ENCODE measurements around the gene SELENOI. TPM values are rescaled to one million over a fixed set of nuclear protein-coding genes. Genes with fewer than 3 reads are reported as not detected.

Gene SELENOI
- total RNA-seq, 2 experiments from 2014 or later = 27.7 to 31.5 TPM

DNA sequence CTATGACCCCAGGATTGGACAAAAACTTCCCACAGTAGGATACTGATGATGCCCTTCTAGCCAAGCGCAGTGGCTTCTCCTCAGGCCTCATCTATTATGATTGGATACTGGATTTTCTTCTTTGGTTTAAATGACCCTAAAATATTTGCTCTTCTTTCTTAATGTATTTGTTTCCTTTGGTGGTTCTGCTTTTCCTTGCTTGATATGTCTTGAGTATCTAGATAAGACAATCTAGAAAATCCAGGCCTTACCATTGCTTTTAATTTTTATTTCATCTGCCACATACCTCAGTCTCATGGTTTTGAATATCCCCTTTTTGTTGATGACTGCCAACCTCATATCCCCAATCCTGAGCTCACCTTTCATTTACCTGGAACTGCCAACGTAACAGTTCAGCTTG lies 96.4 kb downstream of the SELENOI start:
- CTCF ChIA-PET = no interaction called here
- no peak for ATAC-seq (ENCODE audit: poor library complexity)
- POLR2A ChIA-PET = interaction anchor here (0.9 kb wide), 1 partner anchor 9 kb away, joined by 3 read pairs; no protein-coding TSS in a partner anchor
- Histone ChIP-seq H3K27ac (ENCODE audit: low read depth in 1 of 2, low read length in 2 of 2) (no peak overlapping the region), H3K4me3 (ENCODE audit: low read length) (no peak overlapping the region), H3K36me3 (ENCODE audit: insufficient read depth, low read length) (no peaks in the 10 kb centered on the region), H3K4me1 (ENCODE audit: insufficient read depth, low read length) (no peaks in the 10 kb centered on the region), H3K9me3 (ENCODE audit: control insufficient read depth in 1 of 2, insufficient read depth in 1 of 2, low read length in 2 of 2) (no peaks in the 10 kb centered on the region), H3K27me3 (ENCODE audit: control insufficient read depth in 1 of 2, insufficient read depth in 2 of 2, low read length in 2 of 2) (no peaks in the 10 kb centered on the region)
- H3K4me1 Mint-ChIP-seq (ENCODE audit: low read depth) = no peaks in the 10 kb centered on the region
- TF ChIP-seq, protein P1, sequence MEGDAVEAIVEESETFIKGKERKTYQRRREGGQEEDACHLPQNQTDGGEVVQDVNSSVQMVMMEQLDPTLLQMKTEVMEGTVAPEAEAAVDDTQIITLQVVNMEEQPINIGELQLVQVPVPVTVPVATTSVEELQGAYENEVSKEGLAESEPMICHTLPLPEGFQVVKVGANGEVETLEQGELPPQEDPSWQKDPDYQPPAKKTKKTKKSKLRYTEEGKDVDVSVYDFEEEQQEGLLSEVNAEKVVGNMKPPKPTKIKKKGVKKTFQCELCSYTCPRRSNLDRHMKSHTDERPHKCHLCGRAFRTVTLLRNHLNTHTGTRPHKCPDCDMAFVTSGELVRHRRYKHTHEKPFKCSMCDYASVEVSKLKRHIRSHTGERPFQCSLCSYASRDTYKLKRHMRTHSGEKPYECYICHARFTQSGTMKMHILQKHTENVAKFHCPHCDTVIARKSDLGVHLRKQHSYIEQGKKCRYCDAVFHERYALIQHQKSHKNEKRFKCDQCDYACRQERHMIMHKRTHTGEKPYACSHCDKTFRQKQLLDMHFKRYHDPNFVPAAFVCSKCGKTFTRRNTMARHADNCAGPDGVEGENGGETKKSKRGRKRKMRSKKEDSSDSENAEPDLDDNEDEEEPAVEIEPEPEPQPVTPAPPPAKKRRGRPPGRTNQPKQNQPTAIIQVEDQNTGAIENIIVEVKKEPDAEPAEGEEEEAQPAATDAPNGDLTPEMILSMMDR (IDR thresholded peaks at IDR 0.05) = no peak
- no peak overlapping the region for H3K4me3 Mint-ChIP-seq
- no peaks in the 10 kb centered on the region for H3K9me3 Mint-ChIP-seq
- intact Hi-C loops (cut with DNase I, micrococcal nuclease) = no loop called here
- no peak overlapping the region for H3K27ac Mint-ChIP-seq
- DNase-seq = no peak
- no peaks in the 10 kb centered on the region for H3K36me3 Mint-ChIP-seq (ENCODE audit: low read depth)
- peaks cover 5% of the 10 kb centered on the region for H3K27me3 Mint-ChIP-seq

DNA sequence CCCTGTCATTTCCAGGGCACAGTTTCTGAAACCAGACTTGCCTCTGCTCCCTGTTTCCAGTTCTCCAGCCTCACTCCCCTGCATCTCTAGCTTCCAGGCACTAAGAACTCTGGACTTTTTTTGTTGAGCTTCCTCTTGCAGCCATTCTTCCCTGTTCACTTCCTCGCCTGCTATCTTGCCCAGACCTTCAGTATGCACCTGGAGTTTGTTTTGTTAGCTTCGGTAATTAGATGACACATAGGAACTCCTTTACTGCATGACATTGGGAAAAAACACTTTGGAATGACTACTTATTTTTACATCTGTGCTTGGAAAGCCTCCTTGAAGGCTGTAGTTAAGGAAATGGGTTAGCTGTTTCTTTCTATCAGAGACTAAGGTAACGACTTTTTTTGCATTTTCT lies 96.8 kb downstream of the SELENOI start:
- H3K4me3 ChIP-seq (ENCODE audit: low read length) = no peak overlapping the region
- H3K4me1 Mint-ChIP-seq (ENCODE audit: low read depth) = no peaks in the 10 kb centered on the region
- ChIA-PET POLR2A (interaction anchor here (0.9 kb wide), 1 partner anchor 9 kb away, joined by 3 read pairs; no protein-coding TSS in a partner anchor), CTCF (no interaction called here)
- no peak overlapping the region for H3K27ac ChIP-seq (ENCODE audit: low read depth in 1 of 2, low read length in 2 of 2)
- H3K27ac Mint-ChIP-seq = no peak overlapping the region
- H3K27me3 Mint-ChIP-seq = peaks cover 5% of the 10 kb centered on the region
- H3K9me3 Mint-ChIP-seq = no peaks in the 10 kb centered on the region
- ATAC-seq (ENCODE audit: poor library complexity) = no peak
- no peaks in the 10 kb centered on the region for H3K4me1 ChIP-seq (ENCODE audit: insufficient read depth, low read length)
- no peak overlapping the region for H3K4me3 Mint-ChIP-seq
- DNase-seq = no peak
- H3K9me3 ChIP-seq (ENCODE audit: control insufficient read depth in 1 of 2, insufficient read depth in 1 of 2, low read length in 2 of 2) = no peaks in the 10 kb centered on the region
- H3K36me3 Mint-ChIP-seq (ENCODE audit: low read depth) = no peaks in the 10 kb centered on the region
- TF ChIP-seq, protein P1 (IDR thresholded peaks at IDR 0.05) = no peak
- intact Hi-C loops (cut with DNase I, micrococcal nuclease) = no loop called here
- H3K36me3 ChIP-seq (ENCODE audit: insufficient read depth, low read length) = no peaks in the 10 kb centered on the region
- no peaks in the 10 kb centered on the region for H3K27me3 ChIP-seq (ENCODE audit: control insufficient read depth in 1 of 2, insufficient read depth in 2 of 2, low read length in 2 of 2)

DNA sequence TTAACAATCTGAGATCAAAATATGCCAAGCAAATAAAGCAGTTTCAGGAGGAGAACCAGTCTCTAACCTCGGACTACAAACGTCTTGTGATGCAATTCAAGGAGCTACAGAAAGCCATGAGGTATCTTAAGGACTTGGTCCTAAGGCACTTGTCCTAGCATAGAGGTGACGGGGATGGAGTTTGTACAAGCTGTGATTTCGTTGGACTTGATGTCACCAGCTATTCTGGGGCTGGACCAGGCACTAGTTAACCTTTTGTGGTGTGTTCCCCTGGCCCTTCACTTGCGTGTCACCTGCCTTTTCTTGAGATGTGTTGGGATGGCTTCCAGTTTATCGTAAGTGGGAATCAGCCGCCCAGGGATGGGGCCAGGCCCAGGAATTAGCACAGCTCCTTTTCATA lies 98.3 kb downstream of the SELENOI start:
- H3K27me3 Mint-ChIP-seq = peaks cover under 1% of the 10 kb centered on the region
- no peak overlapping the region for H3K27ac Mint-ChIP-seq
- no peaks in the 10 kb centered on the region for H3K9me3 Mint-ChIP-seq
- no peak overlapping the region for H3K27ac ChIP-seq (ENCODE audit: low read depth in 1 of 2, low read length in 2 of 2)
- ChIA-PET CTCF (no interaction called here), POLR2A (no interaction called here)
- no peak for DNase-seq
- no peak overlapping the region for H3K4me3 ChIP-seq (ENCODE audit: low read length)
- H3K36me3 ChIP-seq (ENCODE audit: insufficient read depth, low read length) = no peaks in the 10 kb centered on the region
- no peaks in the 10 kb centered on the region for H3K9me3 ChIP-seq (ENCODE audit: control insufficient read depth in 1 of 2, insufficient read depth in 1 of 2, low read length in 2 of 2)
- no peak overlapping the region for H3K4me3 Mint-ChIP-seq
- no peaks in the 10 kb centered on the region for H3K36me3 Mint-ChIP-seq (ENCODE audit: low read depth)
- intact Hi-C loops (cut with DNase I, micrococcal nuclease) = no loop called here
- TF ChIP-seq, protein P1 (IDR thresholded peaks at IDR 0.05) = no peak
- H3K4me1 ChIP-seq (ENCODE audit: insufficient read depth, low read length) = no peaks in the 10 kb centered on the region
- H3K4me1 Mint-ChIP-seq (ENCODE audit: low read depth) = no peaks in the 10 kb centered on the region
- no peak for ATAC-seq (ENCODE audit: poor library complexity)
- H3K27me3 ChIP-seq (ENCODE audit: control insufficient read depth in 1 of 2, insufficient read depth in 2 of 2, low read length in 2 of 2) = no peaks in the 10 kb centered on the region

Other genes with a start within 250 kb of the SELENOI start
- 1 to 10 TPM; 4.3 to 7.3 TPM for gene GAREM2, start 173.1 kb upstream of the SELENOI start, total RNA-seq
- 10 to 100 TPM; 72.4 to 73.7 TPM for gene HADHA, start 101.5 kb upstream of the SELENOI start, total RNA-seq
- 10 to 100 TPM; 25.2 to 30.3 TPM for gene HADHB, start 101.2 kb upstream of the SELENOI start, total RNA-seq
- gene ADGRF3, start 646 bp downstream of the SELENOI start, total RNA-seq = 1 to 10 TPM in 1 of 2 experiments, under 1 TPM in 1; 0.96 to 1.3 TPM
- not detected for gene DRC1, start 55.8 kb downstream of the SELENOI start, total RNA-seq
- gene OTOF, start 132.0 kb downstream of the SELENOI start, total RNA-seq = under 1 TPM; 0.71 to 0.75 TPM

Measured in CD4-positive, alpha-beta T cell (primary cell).